CD4-positive, alpha-beta T cell (primary cell): ENCODE data around the gene DNAJC2. TPM values are rescaled to one million over a fixed set of nuclear protein-coding genes. Genes with fewer than 3 reads are reported as not detected.

ENCODE experiments used
- ATAC-seq: fragments of 200-7000 bp; cut with Tn5 transposase; one replicate; pipeline ENCODE4 v1.10.0; 2022; ENCODE audit warnings: mild to moderate bottlenecking; ENCODE audit not compliant: poor library complexity
- CTCF ChIA-PET: fragments of 350-600 bp; sonication (Branson Sonifier 250); formaldehyde crosslinking; loops from one replicate; lab custom pipeline; 2021; ENCODE audit warnings: antibody characterized with exemption, inconsistent platforms; lab: Charles Lee
- POLR2A ChIA-PET: fragments of 350-600 bp; sonication (Branson Sonifier 250); formaldehyde crosslinking; loops from one replicate; lab custom pipeline; 2021; ENCODE audit warnings: antibody characterized with exemption, inconsistent platforms; lab: Charles Lee
- DNase-seq, 14 experiments: peaks; one replicate each; pipeline ENCODE4 v3.0.0-alpha.2; 2013 to 2020; ENCODE audit warnings: mixed read lengths in 2 of 14
- H3K27ac ChIP-seq, 2 donors: one replicate each; pipeline versions ENCODE4 v1.5.1 to v1.7.0; 2013; ENCODE audit warnings: low read length in 2 of 2, low read depth in 1 of 2, mild to moderate bottlenecking in 1 of 2
- H3K27me3 ChIP-seq, 2 experiments: 1 replicate in 1 of 2; 2 replicates in 1 of 2; pipeline versions ENCODE4 v1.6.1 to v1.7.0; 2013; ENCODE audit warnings: low read length in 2 of 2, control low read depth in 1 of 2, mild to moderate bottlenecking in 1 of 2, moderate library complexity in 1 of 2; ENCODE audit not compliant: insufficient read depth in 2 of 2, control insufficient read depth in 1 of 2
- H3K36me3 ChIP-seq: one replicate; pipeline ENCODE4 v1.6.1; 2013; ENCODE audit warnings: low read length, control low read depth; ENCODE audit not compliant: insufficient read depth
- H3K4me1 ChIP-seq: one replicate; pipeline ENCODE4 v1.6.1; 2013; ENCODE audit warnings: low read length, control low read depth; ENCODE audit not compliant: insufficient read depth
- H3K4me3 ChIP-seq: one replicate; pipeline ENCODE4 v1.5.1; 2013; ENCODE audit warnings: mild to moderate bottlenecking, low read length, moderate library complexity
- H3K9me3 ChIP-seq, 2 experiments: 1 replicate in 1 of 2; 2 replicates in 1 of 2; pipeline versions ENCODE4 v1.6.1 to v1.7.0; 2013; ENCODE audit warnings: low read length in 2 of 2, mild to moderate bottlenecking in 2 of 2, control low read depth in 1 of 2, moderate library complexity in 1 of 2; ENCODE audit not compliant: control insufficient read depth in 1 of 2, insufficient read depth in 1 of 2
- H3K27ac Mint-ChIP-seq: one replicate; pipeline ENCODE4 v1.8.0; 2020; ENCODE audit warnings: mixed read lengths
- H3K27me3 Mint-ChIP-seq: one replicate; pipeline ENCODE4 v1.8.0; 2021; ENCODE audit warnings: mixed read lengths
- H3K36me3 Mint-ChIP-seq: one replicate; pipeline ENCODE4 v1.8.0; 2021; ENCODE audit warnings: low read depth, mixed read lengths
- H3K4me1 Mint-ChIP-seq: one replicate; pipeline ENCODE4 v1.8.0; 2021; ENCODE audit warnings: low read depth, mixed read lengths
- H3K4me3 Mint-ChIP-seq: one replicate; pipeline ENCODE4 v1.8.0; 2020; ENCODE audit warnings: mild to moderate bottlenecking, mixed read lengths
- H3K9me3 Mint-ChIP-seq: one replicate; pipeline ENCODE4 v1.8.0; 2020; ENCODE audit warnings: mixed read lengths
- CTCF ChIP-seq: fragments of 200-600 bp; IDR thresholded peaks from one replicate; pipeline ENCODE4 v1.8.0; 2022; ENCODE audit warnings: antibody characterized with exemption, mild to moderate bottlenecking
- intact Hi-C, 2 experiments: fragments of 100-400 bp; cut with DNase I in 1 of 2; cut with micrococcal nuclease in 1 of 2; formaldehyde crosslinking; loops; one replicate each; pipeline versions ENCODE4 v1.15.1 to v1.9.0; 2023 to 2025; cut with DNase I, micrococcal nuclease
- polyA plus RNA-seq, 2 donors: library from polyadenylated mRNA; unstranded; fragments of 120-200 nt; gene quantifications; one replicate each; pipeline ENCODE4 v1.2.1, GENCODE V29; 2013
- total RNA-seq, 174 experiments: library from RNA in 2 of 174; stranded (reverse) in 2 of 174; gene quantifications; one replicate each; pipeline ENCODE4 v1.2.3 and lab custom pipeline; 2021 to 2026

The DNAJC2 gene, protein sequence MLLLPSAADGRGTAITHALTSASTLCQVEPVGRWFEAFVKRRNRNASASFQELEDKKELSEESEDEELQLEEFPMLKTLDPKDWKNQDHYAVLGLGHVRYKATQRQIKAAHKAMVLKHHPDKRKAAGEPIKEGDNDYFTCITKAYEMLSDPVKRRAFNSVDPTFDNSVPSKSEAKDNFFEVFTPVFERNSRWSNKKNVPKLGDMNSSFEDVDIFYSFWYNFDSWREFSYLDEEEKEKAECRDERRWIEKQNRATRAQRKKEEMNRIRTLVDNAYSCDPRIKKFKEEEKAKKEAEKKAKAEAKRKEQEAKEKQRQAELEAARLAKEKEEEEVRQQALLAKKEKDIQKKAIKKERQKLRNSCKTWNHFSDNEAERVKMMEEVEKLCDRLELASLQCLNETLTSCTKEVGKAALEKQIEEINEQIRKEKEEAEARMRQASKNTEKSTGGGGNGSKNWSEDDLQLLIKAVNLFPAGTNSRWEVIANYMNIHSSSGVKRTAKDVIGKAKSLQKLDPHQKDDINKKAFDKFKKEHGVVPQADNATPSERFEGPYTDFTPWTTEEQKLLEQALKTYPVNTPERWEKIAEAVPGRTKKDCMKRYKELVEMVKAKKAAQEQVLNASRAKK
- total RNA-seq (10 to 100 TPM; 72.0 to 77.4 TPM), total RNA-seq (lab: John Stamatoyannopoulos, UW) (38.4 to 242 (median 68.3) reads per million in 172 experiments)
- polyA plus RNA-seq (2013, experiment 1 of 2): 28.5 TPM
- polyA plus RNA-seq (2013, experiment 2 of 2): 32.2 TPM

DNA sequence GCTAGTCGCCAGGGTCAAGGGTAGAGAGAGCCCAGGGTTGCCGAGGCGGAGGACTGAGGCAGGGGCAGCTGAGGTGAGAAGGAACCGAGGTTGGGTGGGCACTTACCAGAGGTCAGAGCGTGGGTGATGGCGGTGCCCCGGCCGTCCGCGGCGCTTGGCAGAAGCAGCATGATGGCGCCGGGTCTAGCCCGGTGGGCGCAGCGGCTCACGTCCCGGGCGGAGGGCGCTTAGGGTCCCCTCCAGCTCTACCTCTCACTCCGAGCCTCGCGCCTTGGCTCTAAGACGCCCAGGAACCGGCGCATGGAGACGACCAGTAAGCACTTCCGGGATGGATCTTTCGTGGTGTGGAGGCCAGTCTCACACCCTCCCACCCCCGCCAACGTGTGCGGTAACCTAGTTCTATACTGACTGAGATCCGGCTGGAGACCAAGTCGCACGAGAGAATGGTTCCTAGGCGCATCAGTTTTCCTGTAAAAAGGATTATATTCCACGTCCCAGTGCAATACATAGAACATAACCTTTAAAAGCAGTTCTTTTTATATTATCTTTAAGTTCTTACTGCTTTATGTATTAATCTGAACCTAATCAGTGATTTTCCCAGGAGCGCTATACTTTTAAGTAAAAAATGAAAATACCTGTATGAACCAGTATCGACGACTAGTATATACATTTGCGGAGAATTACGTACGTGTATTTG is at the start of gene DNAJC2:
TSS of gene DNAJC2 (minus strand) at position 315 of the 697 bp plus-strand sequence. CDS start at position 170, 145 bp downstream.
- peaks cover 20% of the 10 kb centered on the region for H3K36me3 ChIP-seq
- Mint-ChIP-seq H3K27me3 (no peaks in the 10 kb centered on the region), H3K4me3 (peak within 1 kb of the TSS; percentile 97), H3K4me1 (peaks cover 76% of the 10 kb centered on the region), H3K9me3 (no peaks in the 10 kb centered on the region), H3K27ac (peak within 1 kb of the TSS; percentile 85), H3K36me3 (peaks cover 51% of the 10 kb centered on the region)
- intact Hi-C loops: loop anchor here in 1 of 2 experiments (5.0 kb wide), 3 partner anchors 197 to 863 kb away; partner anchors contain the start of genes ARMC10, NAPEPLD and ORC5
- POLR2A ChIA-PET: interaction anchor here (0.6 to 1.5 kb wide), 4 partner anchors 9 to 47 kb away, joined by 3 to 6 read pairs (median 3); partner anchors contain the start of gene PMPCB
- CTCF ChIA-PET: no interaction called here
- H3K4me3 ChIP-seq: peak within 1 kb of the TSS; percentile 94
- DNase-seq: peak; percentile 74 to 95 (median 78)
- peak within 1 kb of the TSS; percentile 73 to 82 for H3K27ac ChIP-seq
- ATAC-seq: peak; percentile 86
- TF ChIP-seq CTCF: no peak
- H3K27me3 ChIP-seq: no peaks in the 10 kb centered on the region
- H3K4me1 ChIP-seq: peaks cover 28% of the 10 kb centered on the region
- H3K9me3 ChIP-seq: no peaks in the 10 kb centered on the region

DNA sequence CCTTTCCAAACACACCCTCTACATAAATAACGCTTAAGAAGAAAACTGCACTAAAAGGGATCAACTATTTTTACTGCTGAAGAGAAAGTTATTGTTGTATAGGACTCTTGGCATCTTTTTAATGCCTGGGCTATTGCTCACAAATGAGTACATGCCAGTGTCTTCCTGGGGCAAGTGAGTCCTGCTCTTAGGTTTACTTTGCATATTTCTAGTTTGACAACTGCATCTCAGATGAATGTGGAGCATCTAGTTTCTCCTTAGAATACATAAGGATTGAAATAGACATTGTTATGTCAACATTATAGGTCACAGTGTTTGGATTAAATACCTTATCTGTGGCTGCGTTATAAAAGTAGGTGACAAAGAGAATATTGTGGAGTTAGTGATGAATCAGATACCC is 47.4 kb upstream of the DNAJC2 start:
- peaks cover 12% of the 10 kb centered on the region for H3K27me3 Mint-ChIP-seq
- H3K36me3 ChIP-seq: no peaks in the 10 kb centered on the region
- H3K9me3 Mint-ChIP-seq: no peaks in the 10 kb centered on the region
- ChIA-PET CTCF (no interaction called here), POLR2A (no interaction called here)
- TF ChIP-seq CTCF: no peak
- no peak overlapping the region for H3K4me3 Mint-ChIP-seq
- no peaks in the 10 kb centered on the region for H3K4me1 Mint-ChIP-seq
- H3K27me3 ChIP-seq: peaks cover 3 to 4% of the 10 kb centered on the region in 2 experiments
- ATAC-seq: no peak
- no peaks in the 10 kb centered on the region for H3K4me1 ChIP-seq
- H3K36me3 Mint-ChIP-seq: no peaks in the 10 kb centered on the region
- intact Hi-C loops: no loop called here
- H3K27ac ChIP-seq: no peak overlapping the region
- H3K27ac Mint-ChIP-seq: no peak overlapping the region
- H3K4me3 ChIP-seq: no peak overlapping the region
- no peaks in the 10 kb centered on the region for H3K9me3 ChIP-seq
- DNase-seq: no peak

DNA sequence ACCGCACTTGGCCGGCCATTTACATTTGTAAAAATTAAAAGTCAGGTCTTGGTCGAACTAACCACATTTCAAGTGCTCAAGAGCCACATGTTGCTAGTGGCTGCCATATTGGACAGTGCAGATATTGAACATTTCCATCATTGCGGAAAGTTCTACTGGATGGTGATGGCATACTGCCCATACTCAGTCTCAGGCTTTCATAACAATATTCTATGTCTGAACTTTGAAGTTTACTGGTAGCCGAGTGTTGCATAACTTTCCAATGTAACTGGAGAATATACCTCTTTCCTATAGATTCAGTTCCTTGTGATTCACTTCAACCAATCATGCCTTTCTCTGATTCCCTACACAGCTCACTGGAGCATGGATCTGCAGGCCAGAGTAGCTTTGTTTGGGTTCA is 46.6 kb upstream of the DNAJC2 start:
- no peaks in the 10 kb centered on the region for H3K36me3 Mint-ChIP-seq
- ATAC-seq: no peak
- no peaks in the 10 kb centered on the region for H3K9me3 ChIP-seq
- peaks cover 14% of the 10 kb centered on the region for H3K27me3 Mint-ChIP-seq
- DNase-seq: no peak
- no peak overlapping the region for H3K27ac Mint-ChIP-seq
- CTCF ChIA-PET: no interaction called here
- no peaks in the 10 kb centered on the region for H3K9me3 Mint-ChIP-seq
- intact Hi-C loops: no loop called here
- POLR2A ChIA-PET: no interaction called here
- H3K4me1 ChIP-seq: no peaks in the 10 kb centered on the region
- TF ChIP-seq CTCF: no peak
- no peak overlapping the region for H3K27ac ChIP-seq
- no peak overlapping the region for H3K4me3 ChIP-seq
- no peaks in the 10 kb centered on the region for H3K4me1 Mint-ChIP-seq
- no peak overlapping the region for H3K4me3 Mint-ChIP-seq
- peaks cover 3 to 4% of the 10 kb centered on the region in 2 experiments for H3K27me3 ChIP-seq
- no peaks in the 10 kb centered on the region for H3K36me3 ChIP-seq
